ENCODE data around the gene ARG2. TPM values are rescaled to one million over a fixed set of nuclear protein-coding genes. Genes with fewer than 3 reads are reported as not detected.

Gene ARG2
- total and polyA plus RNA-seq, 2 donors (not counting 1 experiment from before 2014, with no cell fraction given) = 0.33 to 1.8 TPM

DNA sequence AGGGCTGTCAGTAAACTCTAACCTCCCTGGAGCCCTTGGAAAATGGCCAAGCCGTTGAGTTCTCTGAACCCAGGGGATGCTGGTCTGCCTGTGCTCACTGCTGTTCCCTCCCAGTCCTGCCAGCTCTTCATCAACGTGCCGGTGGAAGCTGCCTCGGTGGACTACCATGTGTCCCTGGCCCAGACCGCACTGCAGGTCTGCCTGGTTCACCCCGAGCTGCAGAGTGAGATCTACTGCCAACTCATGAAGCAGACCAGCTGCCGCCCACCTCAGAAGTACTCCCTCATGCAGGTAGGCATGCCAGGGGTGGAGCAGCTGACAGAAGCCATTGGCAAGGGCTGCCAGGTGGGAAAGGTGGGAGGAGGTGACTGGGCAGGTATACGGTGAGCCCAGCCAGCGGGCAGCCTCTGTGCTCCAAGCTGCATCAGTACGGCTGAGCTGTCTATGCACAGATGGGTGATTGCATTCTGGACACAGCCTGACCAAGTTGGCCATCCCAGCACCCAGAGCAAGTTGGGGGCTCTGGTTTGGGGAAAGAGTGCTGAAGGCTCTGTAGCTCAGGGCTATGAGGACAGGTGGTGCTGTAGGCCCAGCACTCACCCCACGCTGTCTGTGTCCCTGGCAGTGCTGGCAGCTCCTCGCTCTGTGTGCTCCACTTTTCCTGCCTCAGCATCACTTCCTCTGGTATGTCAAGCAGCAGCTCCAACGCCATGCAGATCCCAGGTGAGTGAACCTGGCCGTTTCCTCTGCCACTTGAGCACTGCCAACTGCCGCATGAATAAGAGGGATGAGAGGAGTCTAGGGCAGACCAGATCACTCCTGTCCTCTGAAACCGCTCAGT is 41.6 kb upstream of the ARG2 start:
- 92% methylated on average over 16 of the region's 16 CpGs for WGBS (ENCODE audit: insufficient coverage)
- Histone ChIP-seq H3K4me2 (replicated peaks; ENCODE audit: low read depth, low read length, poor library complexity, severe bottlenecking) (no peak overlapping the region), H2AFZ (ENCODE audit: insufficient read depth, low read depth, low read length, poor library complexity, severe bottlenecking) (no peak overlapping the region), H3K4me1 (ENCODE audit: control insufficient read depth in 2 of 2, insufficient read depth in 2 of 2, low read length in 2 of 2) (no peaks in the 10 kb centered on the region), H3K36me3 (replicated peaks in 1 of 2; ENCODE audit: control extremely low read depth in 1 of 2, control insufficient read depth in 1 of 2, extremely low read depth in 1 of 2, insufficient read depth in 2 of 2, low read length in 1 of 2) (no peaks in the 10 kb centered on the region), H3K4me3 (ENCODE audit: control extremely low read depth in 1 of 5, extremely low read depth in 1 of 5, insufficient read depth in 1 of 5, low read depth in 2 of 5, low read length in 4 of 5) (no peak overlapping the region), H4K20me1 (ENCODE audit: control insufficient read depth, insufficient read depth, low read length, poor library complexity, severe bottlenecking) (no peaks in the 10 kb centered on the region), H3K9ac (ENCODE audit: low read length) (no peak overlapping the region), H3K27me3 (replicated peaks in 1 of 4; ENCODE audit: control extremely low read depth in 1 of 4, control insufficient read depth in 3 of 4, insufficient read depth in 4 of 4, low read length in 3 of 4) (no peaks in the 10 kb centered on the region), H3K79me2 (ENCODE audit: control insufficient read depth, insufficient read depth, low read length) (no peaks in the 10 kb centered on the region), H3K9me3 (ENCODE audit: control extremely low read depth in 1 of 3, control insufficient read depth in 2 of 3, insufficient read depth in 1 of 3, low read length in 2 of 3) (no peaks in the 10 kb centered on the region), H3K27ac (ENCODE audit: low read length in 2 of 2) (no peak overlapping the region)
- intact Hi-C loops (cut with micrococcal nuclease) = no loop called here
- no peak for TF ChIP-seq EZH2 (IDR thresholded peaks at IDR 0.05; ENCODE audit: borderline replicate concordance, insufficient read depth, low read depth, low read length, poor library complexity, severe bottlenecking)
- TF ChIP-seq, protein P1, sequence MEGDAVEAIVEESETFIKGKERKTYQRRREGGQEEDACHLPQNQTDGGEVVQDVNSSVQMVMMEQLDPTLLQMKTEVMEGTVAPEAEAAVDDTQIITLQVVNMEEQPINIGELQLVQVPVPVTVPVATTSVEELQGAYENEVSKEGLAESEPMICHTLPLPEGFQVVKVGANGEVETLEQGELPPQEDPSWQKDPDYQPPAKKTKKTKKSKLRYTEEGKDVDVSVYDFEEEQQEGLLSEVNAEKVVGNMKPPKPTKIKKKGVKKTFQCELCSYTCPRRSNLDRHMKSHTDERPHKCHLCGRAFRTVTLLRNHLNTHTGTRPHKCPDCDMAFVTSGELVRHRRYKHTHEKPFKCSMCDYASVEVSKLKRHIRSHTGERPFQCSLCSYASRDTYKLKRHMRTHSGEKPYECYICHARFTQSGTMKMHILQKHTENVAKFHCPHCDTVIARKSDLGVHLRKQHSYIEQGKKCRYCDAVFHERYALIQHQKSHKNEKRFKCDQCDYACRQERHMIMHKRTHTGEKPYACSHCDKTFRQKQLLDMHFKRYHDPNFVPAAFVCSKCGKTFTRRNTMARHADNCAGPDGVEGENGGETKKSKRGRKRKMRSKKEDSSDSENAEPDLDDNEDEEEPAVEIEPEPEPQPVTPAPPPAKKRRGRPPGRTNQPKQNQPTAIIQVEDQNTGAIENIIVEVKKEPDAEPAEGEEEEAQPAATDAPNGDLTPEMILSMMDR (IDR thresholded peaks at IDR 0.05) = no peak
- Mint-ChIP-seq H3K4me3 (no peak overlapping the region), H3K27ac (no peak overlapping the region), H3K4me1 (no peaks in the 10 kb centered on the region), H3K27me3 (no peaks in the 10 kb centered on the region), H3K9me3 (ENCODE audit: insufficient read depth) (no peaks in the 10 kb centered on the region)
- no peak for ATAC-seq (ENCODE audit: low read depth)
- CTCF ChIA-PET = interaction anchor here (0.6 to 24.8 kb wide), 6 partner anchors 53 to 1266 kb away, joined by 3 to 863 read pairs (median 124); partner anchors contain the start of gene RDH12
- no peak for DNase-seq
- POLR2A ChIA-PET = no interaction called here

DNA sequence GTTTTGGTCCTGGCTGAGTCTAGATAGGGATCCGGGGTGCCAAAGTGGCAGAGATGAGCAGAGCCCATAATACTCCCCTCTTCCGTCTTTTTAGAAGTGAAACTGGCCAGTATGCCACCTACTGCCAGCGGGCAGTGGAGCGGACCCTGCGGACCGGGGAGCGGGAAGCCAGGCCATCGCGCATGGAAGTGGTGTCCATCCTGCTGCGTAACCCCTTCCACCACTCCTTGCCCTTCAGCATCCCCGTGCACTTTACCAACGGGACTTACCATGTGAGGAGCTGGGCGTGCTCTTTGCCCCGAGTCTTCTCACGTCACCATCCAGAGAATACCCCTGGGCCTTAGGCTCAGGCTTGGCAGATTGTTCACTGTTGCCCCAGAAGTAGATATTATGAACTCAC is 40.7 kb upstream of the ARG2 start:
- no peak overlapping the region for H2AFZ ChIP-seq (ENCODE audit: insufficient read depth, low read depth, low read length, poor library complexity, severe bottlenecking)
- intact Hi-C loops (cut with micrococcal nuclease) = no loop called here
- ChIA-PET POLR2A (no interaction called here), CTCF (interaction anchor here (0.6 to 24.8 kb wide), 8 partner anchors 7 to 365 kb away, joined by 3 to 863 read pairs (median 26); partner anchors contain the start of genes PIGH and RDH12)
- H3K4me3 ChIP-seq (ENCODE audit: control extremely low read depth in 1 of 5, extremely low read depth in 1 of 5, insufficient read depth in 1 of 5, low read depth in 2 of 5, low read length in 4 of 5) = no peak overlapping the region
- TF ChIP-seq EZH2 (IDR thresholded peaks at IDR 0.05; ENCODE audit: borderline replicate concordance, insufficient read depth, low read depth, low read length, poor library complexity, severe bottlenecking) = no peak
- TF ChIP-seq, protein P1 (IDR thresholded peaks at IDR 0.05) = no peak
- no peaks in the 10 kb centered on the region for H4K20me1 ChIP-seq (ENCODE audit: control insufficient read depth, insufficient read depth, low read length, poor library complexity, severe bottlenecking)
- H3K27me3 ChIP-seq (replicated peaks in 1 of 4; ENCODE audit: control extremely low read depth in 1 of 4, control insufficient read depth in 3 of 4, insufficient read depth in 4 of 4, low read length in 3 of 4) = no peaks in the 10 kb centered on the region
- H3K4me1 ChIP-seq (ENCODE audit: control insufficient read depth in 2 of 2, insufficient read depth in 2 of 2, low read length in 2 of 2) = no peaks in the 10 kb centered on the region
- H3K4me1 Mint-ChIP-seq = no peaks in the 10 kb centered on the region
- ATAC-seq (ENCODE audit: low read depth) = no peak
- no peak overlapping the region for H3K27ac ChIP-seq (ENCODE audit: low read length in 2 of 2)
- H3K9ac ChIP-seq (ENCODE audit: low read length) = no peak overlapping the region
- no peak overlapping the region for H3K27ac Mint-ChIP-seq
- no peaks in the 10 kb centered on the region for H3K9me3 Mint-ChIP-seq (ENCODE audit: insufficient read depth)
- no peak for DNase-seq
- 79% methylated on average over 14 of the region's 15 CpGs for WGBS (ENCODE audit: insufficient coverage)
- no peaks in the 10 kb centered on the region for H3K9me3 ChIP-seq (ENCODE audit: control extremely low read depth in 1 of 3, control insufficient read depth in 2 of 3, insufficient read depth in 1 of 3, low read length in 2 of 3)
- H3K27me3 Mint-ChIP-seq = no peaks in the 10 kb centered on the region
- no peaks in the 10 kb centered on the region for H3K36me3 ChIP-seq (replicated peaks in 1 of 2; ENCODE audit: control extremely low read depth in 1 of 2, control insufficient read depth in 1 of 2, extremely low read depth in 1 of 2, insufficient read depth in 2 of 2, low read length in 1 of 2)
- H3K79me2 ChIP-seq (ENCODE audit: control insufficient read depth, insufficient read depth, low read length) = no peaks in the 10 kb centered on the region
- H3K4me3 Mint-ChIP-seq = no peak overlapping the region
- H3K4me2 ChIP-seq (replicated peaks; ENCODE audit: low read depth, low read length, poor library complexity, severe bottlenecking) = no peak overlapping the region

Measured in B cell (primary cell).